HepG2 (cell line): ENCODE measurements around the gene CNIH3. TPM values are rescaled to one million over a fixed set of nuclear protein-coding genes. Genes with fewer than 3 reads are reported as not detected.

ENCODE experiments used
- ATAC-seq: fragments of 200-7000 bp; cut with Tn5 transposase; 3 replicates; pipeline ENCODE4 v1.9.1; 2020; ENCODE audit warnings: mild to moderate bottlenecking, moderate library complexity
- BruUV-seq: library from RNA; stranded (reverse); fragments of 400-500 nt; replicated peaks from 2 replicates; lab custom pipeline; 2021; lab: Mats Ljungman, UMichigan
- CTCF ChIA-PET: fragments of 300-600 bp; formaldehyde crosslinking; extraction: SDS; loops from one replicate; lab custom pipeline; 2021; ENCODE audit warnings: low total read pairs, inconsistent platforms, low intra/inter-chr PET ratio; lab: Yijun Ruan, JAX
- POLR2A ChIA-PET: fragments of 350-600 bp; sonication (Branson Sonifier 250); formaldehyde crosslinking; loops from one replicate; lab custom pipeline; 2020; ENCODE audit warnings: antibody characterized with exemption, inconsistent platforms; lab: Yijun Ruan, JAX
- DNase-seq: peaks from one replicate; pipeline ENCODE4 v3.0.0-alpha.2; 2015; ENCODE audit warnings: low spot score
- FAIRE-seq: peaks from 3 replicates; lab custom pipeline; 2011; peaks lifted over from hg19 to GRCh38; lab: Jason Lieb, UNC
- H2AFZ ChIP-seq: one replicate; pipeline ENCODE4 v1.6.1; 2011; ENCODE audit warnings: low read length, inconsistent platforms
- H3K27ac ChIP-seq: fragments of 300-600 bp; 3 replicates; pipeline ENCODE4 v1.8.0; 2011; ENCODE audit warnings: mixed run types, mild to moderate bottlenecking, mixed read lengths, low read length, inconsistent platforms; ENCODE audit not compliant: insufficient read depth; ENCODE audit errors: extremely low read length
- H3K27me3 ChIP-seq, 2 experiments: fragments of 200-600 bp in 1 of 2; 2 replicates in 1 of 2; 3 replicates in 1 of 2; pipeline versions ENCODE4 v1.6.0 to v1.8.0; 2011; ENCODE audit warnings: low read length in 2 of 2, mild to moderate bottlenecking in 2 of 2, moderate library complexity in 2 of 2, inconsistent platforms in 1 of 2; ENCODE audit not compliant: insufficient read depth in 2 of 2, control insufficient read depth in 1 of 2
- H3K36me3 ChIP-seq, 2 experiments: fragments of 200-600 bp in 1 of 2; replicated peaks in 1 of 2; 2 replicates in 1 of 2; 3 replicates in 1 of 2; pipeline versions ENCODE4 v1.5.1 to v1.8.0; 2011; ENCODE audit warnings: low read length in 2 of 2, inconsistent platforms in 1 of 2; ENCODE audit not compliant: insufficient read depth in 2 of 2, control insufficient read depth in 1 of 2
- H3K4me1 ChIP-seq: 2 replicates; pipeline ENCODE4 v1.5.1; 2012; ENCODE audit warnings: low read length, inconsistent platforms; ENCODE audit not compliant: insufficient read depth
- H3K4me2 ChIP-seq: 2 replicates; pipeline ENCODE4 v1.6.0; 2011; ENCODE audit warnings: low read depth, low read length, inconsistent platforms
- H3K4me3 ChIP-seq, 3 experiments: fragments of 200-600 bp in 1 of 3; sonication (generic), shearing (Covaris generic) in 1 of 3; replicated peaks in 1 of 3; 2 replicates each; pipeline ENCODE4 v1.5.1; 2011 to 2016; ENCODE audit warnings: low read length in 3 of 3, inconsistent platforms in 2 of 3, low read depth in 2 of 3, mild to moderate bottlenecking in 2 of 3, control low read depth in 1 of 3, mixed read lengths in 1 of 3; ENCODE audit not compliant: insufficient read depth in 1 of 3
- H3K79me2 ChIP-seq: one replicate; pipeline ENCODE4 v1.6.1; 2011; ENCODE audit warnings: low read length, inconsistent platforms; ENCODE audit not compliant: insufficient read depth
- H3K9ac ChIP-seq: 2 replicates; pipeline ENCODE4 v1.6.0; 2011; ENCODE audit warnings: mild to moderate bottlenecking, low read depth, low read length, inconsistent platforms; ENCODE audit not compliant: insufficient read depth
- H3K9me3 ChIP-seq: 2 replicates; pipeline ENCODE4 v1.5.1; 2012; ENCODE audit warnings: mild to moderate bottlenecking, low read length
- H4K20me1 ChIP-seq: 2 replicates; pipeline ENCODE4 v1.6.0; 2011; ENCODE audit warnings: inconsistent platforms, mild to moderate bottlenecking, low read length, moderate library complexity; ENCODE audit not compliant: insufficient read depth
- ATF7-NPFF ChIP-seq: sonication (generic); formaldehyde crosslinking; IDR thresholded peaks from 2 replicates; pipeline ENCODE4 v1.8.1; 2023; ENCODE audit warnings: mild to moderate bottlenecking, low read depth, missing genetic modification reagents, moderate library complexity
- FOXK2 ChIP-seq: fragments of 450-650 bp; IDR thresholded peaks from 2 replicates; pipeline ENCODE4 v1.6.1; 2016
- HNF4A ChIP-seq: sonication (generic); formaldehyde crosslinking; IDR thresholded peaks from 2 replicates; pipeline ENCODE4 v1.4.0; 2020; ENCODE audit warnings: missing genetic modification reagents
- ZNF441 ChIP-seq: sonication (generic); formaldehyde crosslinking; IDR thresholded peaks from 2 replicates; pipeline ENCODE4 v1.7.0; 2021; ENCODE audit warnings: missing genetic modification reagents, borderline replicate concordance
- ZNF567 ChIP-seq: sonication (generic); formaldehyde crosslinking; IDR thresholded peaks from 2 replicates; pipeline ENCODE4 v1.8.1; 2023; ENCODE audit warnings: mild to moderate bottlenecking, missing genetic modification reagents, borderline replicate concordance
- ZNF724P ChIP-seq: sonication (generic); formaldehyde crosslinking; IDR thresholded peaks from 2 replicates; pipeline ENCODE4 v1.8.0; 2022; ENCODE audit warnings: missing genetic modification reagents, borderline replicate concordance
- WGBS: methylation state at CpG from one replicate; pipeline ENCODE4 v1.1.6; 2017; ENCODE audit warnings: low lambda C conversion rate; 5-methylcytosine and 5-hydroxymethylcytosine counted together
- in situ Hi-C: cut with HindIII; loops from 2 replicates; pipeline ENCODE4 v1.10.0; 2017; ENCODE audit warnings: low pct_unique_long_range_greater_than_20kb; ENCODE audit not compliant: extremely low pct_ligation_motif_present
- intact Hi-C: fragments of 100-400 bp; cut with micrococcal nuclease; formaldehyde crosslinking; loops from one replicate; pipeline ENCODE4 v1.10.0; 2022; ENCODE audit not compliant: unreplicated experiment
- polyA plus RNA-seq, 8 experiments: library from polyadenylated mRNA; depleted of rRNA in 3 of 8; stranded (reverse) in 7 of 8; unstranded in 1 of 8; fragments of >200 nt; fragmentation: Illumina TruSeq in 4 of 8; extraction: Trizol in 4 of 8; gene quantifications; 2 replicates each; pipeline versions ENCODE4 v1.2.1 to v1.2.3, GENCODE V29; 2011 to 2016; ENCODE audit warnings: low read depth in 4 of 8, missing spikeins in 1 of 8, mixed read lengths in 1 of 8; ENCODE audit not compliant: insufficient read depth in 1 of 8
- total RNA-seq, 5 experiments: library from RNA; depleted of rRNA; stranded (reverse); fragments of >200 nt; fragmentation: Illumina TruSeq; extraction: Trizol; gene quantifications; 2 replicates each; pipeline ENCODE4 v1.2.3, GENCODE V29; 2016; ENCODE audit warnings: low read depth in 1 of 5

The CNIH3 gene
- total and polyA plus RNA-seq, 2 of the 13 experiments (the other 11 are each of a cell fraction or from before 2014, with no cell fraction given): 0.36 to 1.1 TPM

DNA sequence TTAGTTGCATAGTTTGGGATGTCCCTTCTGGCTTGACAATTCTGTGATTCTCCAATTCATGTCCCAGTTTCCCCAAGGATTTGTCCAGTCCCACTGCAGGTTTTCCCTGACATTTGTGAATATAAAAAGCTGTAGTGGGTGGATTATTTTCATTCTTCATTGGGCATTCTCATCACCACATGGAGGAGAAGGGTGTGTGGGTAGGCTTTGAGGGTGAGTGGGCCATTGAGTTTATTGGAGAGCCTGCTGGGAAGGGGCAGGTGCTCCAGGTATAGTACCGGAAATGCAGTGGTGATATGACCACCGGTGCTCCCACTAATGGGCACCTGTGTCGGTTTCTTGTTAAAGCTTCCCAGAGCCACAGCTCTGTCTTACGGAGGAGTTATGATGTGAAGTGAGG lies 74.5 kb downstream of the CNIH3 start:
- BruUV-seq: no TSS peak
- H3K4me3 ChIP-seq: no peak overlapping the region
- whole genome bisulfite sequencing: 75% methylated on average over 3 of the region's 4 CpGs
- TF ChIP-seq ZNF724P (CRISPR knock-in tag) (no peak), ZNF441 (no peak), FOXK2 (no peak), ZNF567 (CRISPR knock-in tag) (no peak)
- H4K20me1 ChIP-seq: no peaks in the 10 kb centered on the region
- no peak overlapping the region for H2AFZ ChIP-seq
- no peak overlapping the region for H3K9ac ChIP-seq
- H3K4me2 ChIP-seq: no peak overlapping the region
- H3K79me2 ChIP-seq: no peaks in the 10 kb centered on the region
- ChIA-PET CTCF (no interaction called here), POLR2A (no interaction called here)
- no peaks in the 10 kb centered on the region for H3K36me3 ChIP-seq
- H3K27me3 ChIP-seq: no peaks in the 10 kb centered on the region; a peak in 1 of 5 replicates
- ATAC-seq (no peak), DNase-seq (no peak), FAIRE-seq (no peak)
- peaks cover 9% of the 10 kb centered on the region; the same call in 1 of the 2 replicates for H3K4me1 ChIP-seq
- intact Hi-C loops (no loop called here), in situ Hi-C loops (no loop called here)
- H3K27ac ChIP-seq: no peak overlapping the region
- no peaks in the 10 kb centered on the region for H3K9me3 ChIP-seq

DNA sequence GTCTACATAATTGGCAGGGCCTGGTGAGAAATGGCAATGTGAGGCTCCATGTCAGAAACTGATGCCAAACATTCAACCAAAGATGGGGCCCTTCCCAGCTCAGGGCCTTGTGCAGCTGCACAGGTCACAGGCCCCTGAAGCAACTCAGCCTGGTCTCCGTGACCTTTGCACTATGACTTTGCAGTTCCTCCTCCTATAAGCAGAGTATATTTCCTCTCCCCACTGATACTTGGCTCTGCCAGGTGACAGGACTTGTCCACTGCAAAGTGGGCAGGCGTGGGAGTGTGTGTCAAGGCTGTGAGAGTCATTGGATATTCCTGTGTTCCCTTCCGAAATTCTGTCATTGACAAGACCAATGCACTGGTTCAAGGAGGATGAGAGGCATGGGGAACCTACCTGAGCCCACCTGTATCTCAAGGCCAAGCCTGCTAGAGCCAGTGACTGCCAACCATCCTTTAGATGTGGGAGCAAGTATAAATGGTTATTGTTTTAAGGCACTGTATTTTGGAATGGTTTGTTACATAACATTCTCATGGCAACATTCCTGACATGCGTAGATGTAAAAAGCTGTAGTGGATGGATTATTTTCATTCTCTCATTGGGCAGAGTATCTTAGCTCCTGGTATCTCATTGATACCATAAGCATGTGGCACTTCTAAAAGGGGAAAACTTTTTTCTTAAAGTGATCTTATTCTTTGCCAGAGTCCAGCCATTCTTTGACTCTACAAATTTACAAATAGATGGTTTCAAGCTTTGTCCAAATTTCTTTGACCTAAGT lies 75.2 kb downstream of the CNIH3 start:
- in situ Hi-C loops (no loop called here), intact Hi-C loops (no loop called here)
- WGBS: 23% methylated on average over 4 of the region's 4 CpGs
- H3K36me3 ChIP-seq: no peaks in the 10 kb centered on the region
- ATAC-seq: peak; percentile 35; the same call in 1 of the 3 replicates
- no peak overlapping the region for H3K4me3 ChIP-seq
- no peak for FAIRE-seq
- no peak for TF ChIP-seq ATF7-NPFF (CRISPR knock-in tag)
- 0 out of 2 replicates have a peak, but pooled peaks have one; percentile 10 for TF ChIP-seq HNF4A (CRISPR knock-in tag)
- CTCF ChIA-PET: no interaction called here
- no peak overlapping the region for H3K9ac ChIP-seq
- BruUV-seq: no TSS peak
- no peaks in the 10 kb centered on the region for H3K9me3 ChIP-seq
- no peaks in the 10 kb centered on the region; a peak in 1 of 5 replicates for H3K27me3 ChIP-seq
- POLR2A ChIA-PET: no interaction called here
- H3K4me2 ChIP-seq: no peak overlapping the region
- no peak overlapping the region for H2AFZ ChIP-seq
- H3K79me2 ChIP-seq: no peaks in the 10 kb centered on the region
- peaks cover 9% of the 10 kb centered on the region; the same call in 1 of the 2 replicates for H3K4me1 ChIP-seq
- H3K27ac ChIP-seq: no peak overlapping the region
- no peak for DNase-seq
- no peaks in the 10 kb centered on the region for H4K20me1 ChIP-seq
